Left ventricle myocardium inferior (tissue), 1 donor: ENCODE measurements around the gene SMG5. TPM values are rescaled to one million over a fixed set of nuclear protein-coding genes. Genes with fewer than 3 reads are reported as not detected.
A peak's percentile ranks its signal among the peaks of the same experiment; 100 is the strongest.
"Not testable (repeated sequence)": the region's sequence is repeated elsewhere in the genome, so short reads cannot be mapped to it uniquely, and the experiment has no call there.

Experiments
- DNase-seq: peaks from one replicate; pipeline ENCODE4 v3.0.0-alpha.2; 2020
- H3K27ac ChIP-seq: fragments of 200-600 bp; replicated peaks from 2 replicates; pipeline ENCODE4 v1.8.0; 2021
- H3K27me3 ChIP-seq: fragments of 200-600 bp; 2 replicates; pipeline ENCODE4 v1.8.0; 2021; ENCODE audit warnings: low read depth
- H3K36me3 ChIP-seq: fragments of 200-600 bp; 2 replicates; pipeline ENCODE4 v1.8.0; 2021
- H3K4me1 ChIP-seq: fragments of 200-600 bp; 2 replicates; pipeline ENCODE4 v1.8.0; 2021
- H3K4me3 ChIP-seq: fragments of 200-600 bp; 2 replicates; pipeline ENCODE4 v1.8.0; 2021; ENCODE audit warnings: mild to moderate bottlenecking, moderate library complexity
- H3K9me3 ChIP-seq: fragments of 200-600 bp; replicated peaks from 2 replicates; pipeline ENCODE4 v1.8.0; 2021
- intact Hi-C: fragments of 100-400 bp; cut with micrococcal nuclease; formaldehyde crosslinking; loops from one replicate; pipeline ENCODE4 v1.11.0; 2022
- total RNA-seq: library from RNA; stranded (reverse); fragmentation: NEBNext Ultra II Directional; extraction: Animal tissue kit (Norgen Biotek cat#: 25700); gene quantifications from one replicate; pipeline ENCODE4 v1.2.1, GENCODE V29; 2021
- TF ChIP-seq, protein P1 (sequence below): fragments of 200-600 bp; IDR thresholded peaks from 2 replicates; pipeline ENCODE4 v1.8.0; 2021; ENCODE audit warnings: antibody characterized with exemption, mild to moderate bottlenecking, borderline replicate concordance
- donor health status: DM: no; HTN: yes; CAD: no; lungs with severe emphysema.

SMG5 gene
- total RNA-seq, 1 donor from 2014 or later = 91.1 TPM

- intact Hi-C loops = loop anchor here (5.0 kb wide), 1 partner anchor 133 kb away; no protein-coding TSS in a partner anchor
- no peak overlapping the region for H3K4me3 ChIP-seq
- no peaks in the 10 kb centered on the region for H3K9me3 ChIP-seq
- no peaks in the 10 kb centered on the region for H3K27me3 ChIP-seq
- H3K36me3 ChIP-seq = peaks cover 66% of the 10 kb centered on the region
- no peak for DNase-seq
- H3K27ac ChIP-seq = no peak overlapping the region
- TF ChIP-seq, protein P1, sequence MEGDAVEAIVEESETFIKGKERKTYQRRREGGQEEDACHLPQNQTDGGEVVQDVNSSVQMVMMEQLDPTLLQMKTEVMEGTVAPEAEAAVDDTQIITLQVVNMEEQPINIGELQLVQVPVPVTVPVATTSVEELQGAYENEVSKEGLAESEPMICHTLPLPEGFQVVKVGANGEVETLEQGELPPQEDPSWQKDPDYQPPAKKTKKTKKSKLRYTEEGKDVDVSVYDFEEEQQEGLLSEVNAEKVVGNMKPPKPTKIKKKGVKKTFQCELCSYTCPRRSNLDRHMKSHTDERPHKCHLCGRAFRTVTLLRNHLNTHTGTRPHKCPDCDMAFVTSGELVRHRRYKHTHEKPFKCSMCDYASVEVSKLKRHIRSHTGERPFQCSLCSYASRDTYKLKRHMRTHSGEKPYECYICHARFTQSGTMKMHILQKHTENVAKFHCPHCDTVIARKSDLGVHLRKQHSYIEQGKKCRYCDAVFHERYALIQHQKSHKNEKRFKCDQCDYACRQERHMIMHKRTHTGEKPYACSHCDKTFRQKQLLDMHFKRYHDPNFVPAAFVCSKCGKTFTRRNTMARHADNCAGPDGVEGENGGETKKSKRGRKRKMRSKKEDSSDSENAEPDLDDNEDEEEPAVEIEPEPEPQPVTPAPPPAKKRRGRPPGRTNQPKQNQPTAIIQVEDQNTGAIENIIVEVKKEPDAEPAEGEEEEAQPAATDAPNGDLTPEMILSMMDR = no peak
- no peaks in the 10 kb centered on the region for H3K4me1 ChIP-seq
Measured at GRCh38 chr1:156225677-156226014, 57.0 kb downstream of the SMG5 start.

- H3K4me1 ChIP-seq = peaks cover 9% of the 10 kb centered on the region
- TF ChIP-seq, protein P1 = no peak
- no peak for DNase-seq
- no peaks in the 10 kb centered on the region for H3K9me3 ChIP-seq
- H3K36me3 ChIP-seq = peaks cover 53% of the 10 kb centered on the region
- no peak overlapping the region for H3K4me3 ChIP-seq
- H3K27me3 ChIP-seq = no peaks in the 10 kb centered on the region
- intact Hi-C loops = loop anchor here (5.0 kb wide), 1 partner anchor 75 kb away; no protein-coding TSS in a partner anchor
- no peak overlapping the region for H3K27ac ChIP-seq
Measured at GRCh38 chr1:156221986-156222692, 60.5 kb downstream of the SMG5 start.

- Histone ChIP-seq H3K4me3 (no peak overlapping the region), H3K27ac (no peak overlapping the region), H3K36me3 (peaks cover 46% of the 10 kb centered on the region), H3K27me3 (no peaks in the 10 kb centered on the region), H3K9me3 (no peaks in the 10 kb centered on the region), H3K4me1 (peaks cover 15% of the 10 kb centered on the region)
- TF ChIP-seq, protein P1 = no peak
- no peak for DNase-seq
- intact Hi-C loops = loop anchor here (5.0 kb wide), 1 partner anchor 73 kb away; no protein-coding TSS in a partner anchor
Measured at GRCh38 chr1:156220226-156220625, 62.4 kb downstream of the SMG5 start.

DNA sequence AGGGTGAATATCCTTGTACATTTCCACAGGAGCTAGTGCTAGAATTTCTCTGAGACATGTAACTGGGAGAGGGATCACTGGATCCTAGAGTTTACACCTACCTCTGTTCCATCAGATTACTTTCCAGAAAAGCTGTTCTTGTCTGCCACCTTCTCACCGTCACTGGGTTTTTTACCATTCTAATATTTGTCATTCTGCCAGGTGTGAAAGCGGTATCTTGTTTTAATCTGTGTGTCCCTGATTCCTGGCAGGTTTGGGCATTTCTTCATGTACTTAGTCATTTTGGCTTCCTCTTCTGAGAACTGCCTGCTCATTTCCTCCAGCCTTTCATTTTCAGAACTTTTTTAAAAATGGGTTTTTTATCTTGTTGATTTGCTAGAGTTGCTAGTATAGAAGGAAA is 64.8 kb downstream of the SMG5 start:
- Histone ChIP-seq H3K27ac (peak overlapping the region; percentile 21), H3K36me3 (peaks cover 35% of the 10 kb centered on the region), H3K4me3 (no peak overlapping the region), H3K9me3 (no peaks in the 10 kb centered on the region), H3K27me3 (no peaks in the 10 kb centered on the region), H3K4me1 (peaks cover 33% of the 10 kb centered on the region)
- no peak for DNase-seq
- intact Hi-C loops = no loop called here
- TF ChIP-seq, protein P1 = no peak

DNA sequence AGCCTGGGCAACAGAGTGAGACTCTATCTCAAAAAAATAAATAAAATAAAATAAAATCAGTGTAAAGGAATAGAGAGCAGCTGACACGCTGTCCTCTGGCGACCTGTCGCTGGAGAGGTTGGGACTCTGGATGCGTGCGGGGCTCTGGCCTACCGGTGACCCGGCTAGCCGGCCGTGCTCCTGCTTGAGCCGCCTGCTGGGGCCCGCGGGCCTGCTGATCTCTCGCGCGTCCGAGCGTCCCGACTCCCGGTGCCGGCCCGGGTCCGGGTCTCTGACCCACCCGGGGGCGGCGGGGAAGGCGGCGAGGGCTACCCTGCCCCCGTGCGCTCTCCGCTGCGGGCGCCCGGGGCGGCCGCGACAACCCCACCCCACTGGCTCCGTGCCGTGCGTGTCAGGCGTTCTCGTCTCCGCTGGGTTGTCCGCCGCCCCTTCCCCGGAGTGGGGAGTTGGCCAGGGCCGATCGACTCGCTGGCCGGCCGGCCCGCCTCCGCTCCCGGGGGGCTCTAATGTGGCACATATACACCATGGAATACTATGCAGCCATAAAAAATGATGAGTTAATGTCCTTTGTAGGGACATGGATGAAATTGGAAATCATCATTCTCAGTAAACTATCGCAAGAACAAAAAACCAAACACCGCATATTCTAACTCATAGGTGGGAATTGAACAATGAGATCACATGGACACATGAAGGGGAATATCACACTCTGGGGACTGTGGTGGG is 66.1 kb downstream of the SMG5 start:
- H3K9me3 ChIP-seq, intact Hi-C loops, H3K27me3 ChIP-seq, H3K27ac ChIP-seq, DNase-seq, H3K4me3 ChIP-seq: not testable (repeated sequence)
- peaks cover 25% of the 10 kb centered on the region for H3K36me3 ChIP-seq
- peaks cover 39% of the 10 kb centered on the region for H3K4me1 ChIP-seq
